Measurements from ENCODE around the gene MAP6.
"Not testable (repeated sequence)": the region's sequence is repeated elsewhere in the genome, so short reads cannot be mapped to it uniquely, and the experiment has no call there.

Gene MAP6

GRCh38 chr11:75689863-75690609, 21.2 kb upstream of the MAP6 start:
- H3K27me3 ChIP-seq (ENCODE audit: control insufficient read depth, insufficient read depth, low read length) = peaks cover 2% of the 10 kb centered on the region
- H3K4me3 ChIP-seq (ENCODE audit: low read depth, low read length) = no peak overlapping the region
- no peaks in the 10 kb centered on the region for H3K4me1 ChIP-seq (ENCODE audit: control insufficient read depth, insufficient read depth, low read length)
- no peak overlapping the region for H3K9ac ChIP-seq (ENCODE audit: low read depth, low read length)
- H3K9me3 ChIP-seq (ENCODE audit: control insufficient read depth, insufficient read depth, low read length) = no peaks in the 10 kb centered on the region
- H3K36me3 ChIP-seq (ENCODE audit: control insufficient read depth, insufficient read depth, low read length) = no peaks in the 10 kb centered on the region

GRCh38 chr11:75683856-75684255, 15.0 kb upstream of the MAP6 start:
- not testable (repeated sequence) for H3K27me3 ChIP-seq (ENCODE audit: control insufficient read depth, insufficient read depth, low read length); H3K36me3 ChIP-seq (ENCODE audit: control insufficient read depth, insufficient read depth, low read length); H3K4me1 ChIP-seq (ENCODE audit: control insufficient read depth, insufficient read depth, low read length)

GRCh38 chr11:75679566-75679965, 10.7 kb upstream of the MAP6 start:
- Histone ChIP-seq H3K9ac (ENCODE audit: low read depth, low read length) (no peak overlapping the region), H3K27me3 (ENCODE audit: control insufficient read depth, insufficient read depth, low read length) (peaks cover 11% of the 10 kb centered on the region), H3K4me3 (ENCODE audit: low read depth, low read length) (no peak overlapping the region), H3K9me3 (ENCODE audit: control insufficient read depth, insufficient read depth, low read length) (no peaks in the 10 kb centered on the region), H3K36me3 (ENCODE audit: control insufficient read depth, insufficient read depth, low read length) (no peaks in the 10 kb centered on the region), H3K4me1 (ENCODE audit: control insufficient read depth, insufficient read depth, low read length) (no peaks in the 10 kb centered on the region)

More at GRCh38 chr11:75683856-75684255, 15.0 kb upstream of the MAP6 start:
- not testable (repeated sequence) for H3K9ac ChIP-seq (ENCODE audit: low read depth, low read length); H3K4me3 ChIP-seq (ENCODE audit: low read depth, low read length); H3K9me3 ChIP-seq (ENCODE audit: control insufficient read depth, insufficient read depth, low read length)

GRCh38 chr11:75678620-75679259, 9.9 kb upstream of the MAP6 start:
- Histone ChIP-seq H3K36me3 (ENCODE audit: control insufficient read depth, insufficient read depth, low read length) (no peaks in the 10 kb centered on the region), H3K4me3 (ENCODE audit: low read depth, low read length) (no peak overlapping the region), H3K9me3 (ENCODE audit: control insufficient read depth, insufficient read depth, low read length) (no peaks in the 10 kb centered on the region), H3K4me1 (ENCODE audit: control insufficient read depth, insufficient read depth, low read length) (no peaks in the 10 kb centered on the region), H3K27me3 (ENCODE audit: control insufficient read depth, insufficient read depth, low read length) (peaks cover 8% of the 10 kb centered on the region), H3K9ac (ENCODE audit: low read depth, low read length) (no peak overlapping the region)

GRCh38 chr11:75677909-75678308, 9.1 kb upstream of the MAP6 start:
- Histone ChIP-seq H3K36me3 (ENCODE audit: control insufficient read depth, insufficient read depth, low read length) (no peaks in the 10 kb centered on the region), H3K27me3 (ENCODE audit: control insufficient read depth, insufficient read depth, low read length) (peaks cover 8% of the 10 kb centered on the region), H3K9me3 (ENCODE audit: control insufficient read depth, insufficient read depth, low read length) (no peaks in the 10 kb centered on the region), H3K4me3 (ENCODE audit: low read depth, low read length) (no peak overlapping the region), H3K4me1 (ENCODE audit: control insufficient read depth, insufficient read depth, low read length) (no peaks in the 10 kb centered on the region), H3K9ac (ENCODE audit: low read depth, low read length) (no peak overlapping the region)

- no peaks in the 10 kb centered on the region for H3K36me3 ChIP-seq (ENCODE audit: control insufficient read depth, insufficient read depth, low read length)
- H3K27me3 ChIP-seq (ENCODE audit: control insufficient read depth, insufficient read depth, low read length) = peaks cover 13% of the 10 kb centered on the region
- no peaks in the 10 kb centered on the region for H3K9me3 ChIP-seq (ENCODE audit: control insufficient read depth, insufficient read depth, low read length)
- no peak overlapping the region for H3K4me3 ChIP-seq (ENCODE audit: low read depth, low read length)
- H3K4me1 ChIP-seq (ENCODE audit: control insufficient read depth, insufficient read depth, low read length) = no peaks in the 10 kb centered on the region
- H3K9ac ChIP-seq (ENCODE audit: low read depth, low read length) = no peak overlapping the region
Measured at GRCh38 chr11:75677275-75677674, 8.4 kb upstream of the MAP6 start.

- no peak overlapping the region for H3K9ac ChIP-seq (ENCODE audit: low read depth, low read length)
- H3K27me3 ChIP-seq (ENCODE audit: control insufficient read depth, insufficient read depth, low read length) = peaks cover 45% of the 10 kb centered on the region
- no peak overlapping the region for H3K4me3 ChIP-seq (ENCODE audit: low read depth, low read length)
- H3K36me3 ChIP-seq (ENCODE audit: control insufficient read depth, insufficient read depth, low read length) = no peaks in the 10 kb centered on the region
- H3K9me3 ChIP-seq (ENCODE audit: control insufficient read depth, insufficient read depth, low read length) = no peaks in the 10 kb centered on the region
- no peaks in the 10 kb centered on the region for H3K4me1 ChIP-seq (ENCODE audit: control insufficient read depth, insufficient read depth, low read length)
Measured at GRCh38 chr11:75673977-75674582, 5.2 kb upstream of the MAP6 start.

GRCh38 chr11:75667831-75668450, 897 bp downstream of the MAP6 start:
- H3K9me3 ChIP-seq (ENCODE audit: control insufficient read depth, insufficient read depth, low read length) = no peaks in the 10 kb centered on the region
- peaks cover 10% of the 10 kb centered on the region for H3K4me1 ChIP-seq (ENCODE audit: control insufficient read depth, insufficient read depth, low read length)
- H3K4me3 ChIP-seq (ENCODE audit: low read depth, low read length) = peak overlapping the region; percentile 58
- H3K36me3 ChIP-seq (ENCODE audit: control insufficient read depth, insufficient read depth, low read length) = no peaks in the 10 kb centered on the region
- no peak overlapping the region for H3K9ac ChIP-seq (ENCODE audit: low read depth, low read length)
- H3K27me3 ChIP-seq (ENCODE audit: control insufficient read depth, insufficient read depth, low read length) = peaks cover 76% of the 10 kb centered on the region

- Histone ChIP-seq H3K4me1 (ENCODE audit: control insufficient read depth, insufficient read depth, low read length) (peaks cover 10% of the 10 kb centered on the region), H3K36me3 (ENCODE audit: control insufficient read depth, insufficient read depth, low read length) (no peaks in the 10 kb centered on the region), H3K9me3 (ENCODE audit: control insufficient read depth, insufficient read depth, low read length) (no peaks in the 10 kb centered on the region), H3K27me3 (ENCODE audit: control insufficient read depth, insufficient read depth, low read length) (peaks cover 72% of the 10 kb centered on the region), H3K9ac (ENCODE audit: low read depth, low read length) (no peak overlapping the region), H3K4me3 (ENCODE audit: low read depth, low read length) (peak overlapping the region; percentile 58)
Measured at GRCh38 chr11:75667255-75667830, 1.5 kb downstream of the MAP6 start.

- peaks cover 58% of the 10 kb centered on the region for H3K27me3 ChIP-seq (ENCODE audit: control insufficient read depth, insufficient read depth, low read length)
- H3K4me1 ChIP-seq (ENCODE audit: control insufficient read depth, insufficient read depth, low read length) = peaks cover 10% of the 10 kb centered on the region
- no peak overlapping the region for H3K9ac ChIP-seq (ENCODE audit: low read depth, low read length)
- H3K9me3 ChIP-seq (ENCODE audit: control insufficient read depth, insufficient read depth, low read length) = no peaks in the 10 kb centered on the region
- no peaks in the 10 kb centered on the region for H3K36me3 ChIP-seq (ENCODE audit: control insufficient read depth, insufficient read depth, low read length)
- no peak overlapping the region for H3K4me3 ChIP-seq (ENCODE audit: low read depth, low read length)
Measured at GRCh38 chr11:75665990-75666389, 2.8 kb downstream of the MAP6 start.

GRCh38 chr11:75665126-75665525, 3.7 kb downstream of the MAP6 start:
- Histone ChIP-seq H3K27me3 (ENCODE audit: control insufficient read depth, insufficient read depth, low read length) (peaks cover 50% of the 10 kb centered on the region), H3K9ac (ENCODE audit: low read depth, low read length) (no peak overlapping the region), H3K4me1 (ENCODE audit: control insufficient read depth, insufficient read depth, low read length) (peaks cover 10% of the 10 kb centered on the region), H3K4me3 (ENCODE audit: low read depth, low read length) (no peak overlapping the region), H3K9me3 (ENCODE audit: control insufficient read depth, insufficient read depth, low read length) (no peaks in the 10 kb centered on the region), H3K36me3 (ENCODE audit: control insufficient read depth, insufficient read depth, low read length) (no peaks in the 10 kb centered on the region)

Measured in iPS-15b (cell line).